Transverse colon (tissue), 4 donors: Measurements from ENCODE around the gene RNF144A. TPM values are rescaled to one million over a fixed set of nuclear protein-coding genes. Genes with fewer than 3 reads are reported as not detected.

Source experiments
- DNase-seq: peaks from one replicate; pipeline ENCODE4 v3.0.0-alpha.2; 2019
- H3K27ac ChIP-seq, 4 donors: fragments of 200-600 bp; sonication (generic); 2 replicates each; pipeline ENCODE4 v1.5.1; 2016 to 2018; ENCODE audit warnings: inconsistent platforms in 4 of 4
- H3K27me3 ChIP-seq: fragments of 200-600 bp; sonication (generic); 2 replicates; pipeline ENCODE4 v1.5.1; 2017; ENCODE audit warnings: inconsistent platforms
- H3K36me3 ChIP-seq, 4 donors: fragments of 200-600 bp; sonication (generic); 2 replicates each; pipeline ENCODE4 v1.5.1; 2017 to 2019; ENCODE audit warnings: inconsistent platforms in 4 of 4
- H3K4me1 ChIP-seq, 4 donors: fragments of 200-600 bp; sonication (generic); 2 replicates each; pipeline ENCODE4 v1.5.1; 2017 to 2020; ENCODE audit warnings: inconsistent platforms in 4 of 4
- H3K4me3 ChIP-seq, 4 donors: fragments of 200-600 bp; sonication (generic); 1 replicate in 1 of 4; 2 replicates in 3 of 4; pipeline versions ENCODE4 v1.5.1 to v1.6.1; 2017 to 2019; ENCODE audit warnings: inconsistent platforms in 4 of 4
- H3K9me3 ChIP-seq, 2 donors: fragments of 200-600 bp; sonication (generic); 2 replicates each; pipeline ENCODE4 v1.5.1; 2017 to 2019; ENCODE audit warnings: inconsistent platforms in 2 of 2
- EP300 ChIP-seq: sonication (generic); formaldehyde crosslinking; IDR thresholded peaks from one replicate; pipeline ENCODE4 v1.6.1; 2017; ENCODE audit warnings: antibody characterized with exemption, low read depth
- POLR2A ChIP-seq: fragments of 450-650 bp; IDR thresholded peaks from one replicate; pipeline ENCODE4 v1.6.1; 2016; ENCODE audit warnings: antibody characterized with exemption, mild to moderate bottlenecking, moderate library complexity
- POLR2AphosphoS5 ChIP-seq, 3 donors: sonication (generic); formaldehyde crosslinking; IDR thresholded peaks; one replicate each; pipeline ENCODE4 v1.6.1; 2016; ENCODE audit warnings: antibody characterized with exemption in 3 of 3
- WGBS, 2 donors: methylation state at CpG; one replicate each; pipeline ENCODE4 v1.1.5; 2018; ENCODE audit warnings: low coverage in 1 of 2; 5-methylcytosine and 5-hydroxymethylcytosine counted together
- in situ Hi-C, 4 donors: fragments of 200-750 bp; cut with MboI; loops; one replicate each; pipeline versions ENCODE4 v1.15.0 to v1.15.1; 2017; ENCODE audit warnings: low sequenced_read_pairs in 3 of 4, low pct_ligation_motif_present in 1 of 4, low pct_unique_long_range_greater_than_20kb in 1 of 4
- intact Hi-C: fragments of 100-400 bp; cut with DNase I; formaldehyde crosslinking; loops from one replicate; pipeline ENCODE4 v1.15.1; 2023; ENCODE audit warnings: low total_unique reads
- total RNA-seq, 4 donors: library from RNA; depleted of rRNA; stranded (reverse); fragments of >200 nt; gene quantifications; one replicate each; pipeline ENCODE4 v1.1.0, GENCODE V29; 2016
- TF ChIP-seq, protein P1 (sequence below), 5 experiments: fragments of 200-600 bp in 3 of 5; fragments of 450-650 bp in 2 of 5; sonication (generic) in 3 of 5; IDR thresholded peaks; 1 replicate in 2 of 5; 2 replicates in 3 of 5; pipeline ENCODE4 v1.5.1; 2016 to 2017; ENCODE audit warnings: antibody characterized with exemption in 5 of 5, inconsistent platforms in 3 of 5, mild to moderate bottlenecking in 2 of 5, moderate library complexity in 1 of 5

Gene RNF144A
- total RNA-seq, 4 donors from 2014 or later, result 24.0 to 145 (median 83.0) TPM

DNA sequence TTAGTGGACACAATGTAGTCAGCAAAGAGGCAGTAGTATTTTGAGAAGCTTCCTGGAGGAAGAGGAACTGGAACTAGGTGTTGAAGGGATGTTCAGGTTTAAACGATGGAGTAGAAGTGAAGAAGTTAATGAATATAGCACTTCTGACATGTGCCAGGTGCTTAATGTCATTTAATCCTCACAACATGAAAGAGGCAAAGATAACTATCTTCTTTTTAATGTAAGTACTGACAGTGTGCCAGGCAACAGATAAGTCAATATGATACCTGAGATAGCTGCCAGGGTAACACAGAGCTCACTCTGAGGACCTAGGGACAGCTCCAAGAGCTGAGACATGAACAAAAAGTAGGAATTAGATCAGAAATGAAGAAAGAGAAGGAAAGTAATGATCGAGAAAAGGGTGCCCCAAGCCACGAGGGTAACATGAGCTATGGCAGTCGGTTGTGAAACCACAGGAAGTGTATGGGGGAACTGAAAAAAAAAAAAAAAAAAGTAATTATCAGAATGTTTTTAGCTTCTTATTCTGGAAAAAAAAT, 140.7 kb downstream of the RNF144A start:
- H3K27me3 ChIP-seq, result no peaks in the 10 kb centered on the region
- no peaks in the 10 kb centered on the region for H3K9me3 ChIP-seq
- intact Hi-C loops (no loop called here), in situ Hi-C loops (no loop called here)
- H3K4me1 ChIP-seq, result no peaks in the 10 kb centered on the region
- H3K4me3 ChIP-seq, result no peak overlapping the region
- no peak for DNase-seq
- TF ChIP-seq POLR2A (no peak), POLR2AphosphoS5 (IDR thresholded peaks at IDR 0.05) (no peak)
- no peak overlapping the region for H3K27ac ChIP-seq
- WGBS, 2 donors, result 51 to 61% methylated on average over 4 of the region's 4 CpGs
- no peaks in the 10 kb centered on the region for H3K36me3 ChIP-seq

DNA sequence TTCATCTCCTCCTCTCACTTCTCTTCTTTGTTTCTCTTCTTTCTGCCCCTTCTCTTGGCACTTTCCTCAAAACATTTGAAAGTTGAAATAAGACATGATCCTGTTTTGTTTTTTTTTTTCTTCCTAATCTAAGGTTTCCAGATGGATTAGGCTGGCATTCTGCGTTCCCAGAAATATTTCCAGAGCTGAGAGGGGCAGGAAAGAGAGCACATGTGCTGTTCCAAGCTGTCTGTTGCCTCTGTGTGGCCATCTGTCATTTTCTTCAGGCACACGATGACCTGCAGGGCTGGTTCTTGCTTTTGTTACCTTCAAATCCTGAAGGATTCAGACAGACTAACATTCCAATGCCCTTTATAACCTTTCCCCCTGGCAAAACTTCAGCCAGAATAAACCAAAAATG, 142.9 kb downstream of the RNF144A start:
- H3K27me3 ChIP-seq, result no peaks in the 10 kb centered on the region
- H3K36me3 ChIP-seq, result no peaks in the 10 kb centered on the region
- 35 to 56% methylated on average over 2 of the region's 2 CpGs for WGBS, 2 donors
- intact Hi-C loops, result no loop called here
- H3K27ac ChIP-seq, result peak overlapping the region in 1 of 4 donors; percentile 38
- H3K9me3 ChIP-seq, result no peaks in the 10 kb centered on the region
- DNase-seq, result no peak
- in situ Hi-C loops, result no loop called here
- no peak overlapping the region for H3K4me3 ChIP-seq
- TF ChIP-seq, protein P1, sequence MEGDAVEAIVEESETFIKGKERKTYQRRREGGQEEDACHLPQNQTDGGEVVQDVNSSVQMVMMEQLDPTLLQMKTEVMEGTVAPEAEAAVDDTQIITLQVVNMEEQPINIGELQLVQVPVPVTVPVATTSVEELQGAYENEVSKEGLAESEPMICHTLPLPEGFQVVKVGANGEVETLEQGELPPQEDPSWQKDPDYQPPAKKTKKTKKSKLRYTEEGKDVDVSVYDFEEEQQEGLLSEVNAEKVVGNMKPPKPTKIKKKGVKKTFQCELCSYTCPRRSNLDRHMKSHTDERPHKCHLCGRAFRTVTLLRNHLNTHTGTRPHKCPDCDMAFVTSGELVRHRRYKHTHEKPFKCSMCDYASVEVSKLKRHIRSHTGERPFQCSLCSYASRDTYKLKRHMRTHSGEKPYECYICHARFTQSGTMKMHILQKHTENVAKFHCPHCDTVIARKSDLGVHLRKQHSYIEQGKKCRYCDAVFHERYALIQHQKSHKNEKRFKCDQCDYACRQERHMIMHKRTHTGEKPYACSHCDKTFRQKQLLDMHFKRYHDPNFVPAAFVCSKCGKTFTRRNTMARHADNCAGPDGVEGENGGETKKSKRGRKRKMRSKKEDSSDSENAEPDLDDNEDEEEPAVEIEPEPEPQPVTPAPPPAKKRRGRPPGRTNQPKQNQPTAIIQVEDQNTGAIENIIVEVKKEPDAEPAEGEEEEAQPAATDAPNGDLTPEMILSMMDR (IDR thresholded peaks at IDR 0.05), result no peak
- no peak for TF ChIP-seq POLR2AphosphoS5 (IDR thresholded peaks at IDR 0.05)
- no peak for TF ChIP-seq EP300
- no peak for TF ChIP-seq POLR2A
- H3K4me1 ChIP-seq, result no peaks in the 10 kb centered on the region

DNA sequence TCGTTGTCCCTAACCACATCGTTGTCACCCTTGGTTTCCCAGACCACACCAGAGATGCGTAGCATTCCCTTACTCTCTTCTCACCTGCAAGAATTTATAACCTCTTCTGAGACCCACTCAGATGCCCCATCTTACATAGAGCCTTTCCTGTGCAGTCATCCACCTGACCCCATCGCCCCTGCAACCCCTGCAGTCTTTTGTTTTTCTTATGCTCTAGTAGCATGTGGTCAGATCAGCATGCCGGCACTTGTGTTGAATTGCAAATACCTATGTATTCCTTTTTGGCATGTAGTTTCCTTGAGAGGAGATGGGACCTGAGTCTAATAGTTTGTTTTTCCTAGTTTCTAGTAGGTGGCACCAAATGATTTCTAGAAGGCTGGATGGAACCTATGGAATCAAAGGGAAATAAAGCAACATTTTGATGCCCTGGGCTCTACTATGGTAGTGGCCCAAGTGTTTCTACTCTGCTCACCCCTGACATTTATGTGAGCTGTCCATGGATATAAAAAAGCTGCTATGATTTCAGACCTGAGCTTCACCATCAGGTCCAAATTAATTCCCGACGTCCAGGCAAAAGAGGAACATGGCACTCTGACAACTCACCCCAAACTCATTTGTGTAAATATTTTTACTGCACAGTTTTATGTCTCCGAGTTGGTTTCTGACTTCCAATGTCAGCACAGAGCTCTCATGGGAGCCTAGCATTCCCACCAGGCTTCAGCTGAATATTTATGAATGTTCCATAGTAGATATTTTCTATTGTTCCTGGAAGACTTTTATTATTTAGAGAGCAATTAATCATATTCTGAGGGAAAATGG, 143.6 kb downstream of the RNF144A start:
- Histone ChIP-seq H3K36me3 (no peaks in the 10 kb centered on the region), H3K27ac (peak overlapping the region in 2 of 4 donors; percentile 38 to 41), H3K4me1 (no peaks in the 10 kb centered on the region), H3K9me3 (no peaks in the 10 kb centered on the region), H3K4me3 (no peak overlapping the region), H3K27me3 (no peaks in the 10 kb centered on the region)
- in situ Hi-C loops, result no loop called here
- intact Hi-C loops, result no loop called here
- 81 to 91% methylated on average over 5 to 8 of the region's 8 CpGs for WGBS, 2 donors
- TF ChIP-seq POLR2AphosphoS5 (IDR thresholded peaks at IDR 0.05), result no peak
- no peak for TF ChIP-seq POLR2A
- no peak for TF ChIP-seq EP300
- TF ChIP-seq, protein P1 (IDR thresholded peaks at IDR 0.05), result no peak
- DNase-seq, result no peak

DNA sequence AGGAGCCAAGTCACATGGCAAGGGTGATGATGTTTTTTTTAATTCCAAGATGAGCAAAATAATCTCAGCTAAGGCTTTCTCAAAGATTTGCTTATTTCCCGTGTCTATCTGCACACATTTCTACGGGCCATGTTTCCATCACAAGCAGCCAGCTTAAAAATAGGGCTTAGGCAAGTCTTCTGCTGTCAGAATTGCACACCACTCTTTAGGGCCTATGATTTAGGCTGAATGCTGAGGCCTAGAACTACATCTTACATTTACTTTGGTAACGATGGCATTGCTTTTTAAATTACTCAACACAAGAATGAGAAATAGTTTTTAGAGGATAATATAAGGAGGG, 144.2 kb downstream of the RNF144A start:
- peak overlapping the region in 2 of 4 donors; percentile 38 to 41 for H3K27ac ChIP-seq
- H3K4me1 ChIP-seq, result no peaks in the 10 kb centered on the region
- TF ChIP-seq POLR2A (no peak), POLR2AphosphoS5 (IDR thresholded peaks at IDR 0.05) (no peak), EP300 (no peak)
- TF ChIP-seq, protein P1 (IDR thresholded peaks at IDR 0.05), result no peak

More for the DNA sequence above, 144.2 kb downstream of the RNF144A start:
- in situ Hi-C loops, result no loop called here
- 73 to 80% methylated on average over 3 of the region's 3 CpGs for WGBS, 2 donors
- Histone ChIP-seq H3K36me3 (no peaks in the 10 kb centered on the region), H3K27me3 (no peaks in the 10 kb centered on the region), H3K9me3 (no peaks in the 10 kb centered on the region), H3K4me3 (no peak overlapping the region)
- no peak for DNase-seq
- intact Hi-C loops, result no loop called here
